Type B pancreatic cell (in vitro differentiated cells): ENCODE measurements around the gene NCKIPSD. TPM values are rescaled to one million over a fixed set of nuclear protein-coding genes. Genes with fewer than 3 reads are reported as not detected.

ENCODE experiments used
- DNase-seq: peaks from one replicate; pipeline ENCODE4 v3.0.0; 2021; ENCODE audit warnings: mixed read lengths; ENCODE audit not compliant: unreplicated experiment; ENCODE audit errors: extremely low spot score
- H3K27ac Mint-ChIP-seq: 2 replicates; pipeline ENCODE4 v1.8.0; 2021; ENCODE audit warnings: mild to moderate bottlenecking, mixed read lengths
- H3K27me3 Mint-ChIP-seq: 2 replicates; pipeline ENCODE4 v1.8.0; 2021; ENCODE audit warnings: mixed read lengths
- H3K36me3 Mint-ChIP-seq: 2 replicates; pipeline ENCODE4 v1.8.0; 2021; ENCODE audit warnings: mixed read lengths
- H3K4me1 Mint-ChIP-seq: one replicate; pipeline ENCODE4 v1.8.0; 2021; ENCODE audit warnings: mixed read lengths; ENCODE audit not compliant: unreplicated experiment
- H3K4me3 Mint-ChIP-seq: 2 replicates; pipeline ENCODE4 v1.8.0; 2021; ENCODE audit warnings: mild to moderate bottlenecking, mixed read lengths
- H3K9me3 Mint-ChIP-seq: 2 replicates; pipeline ENCODE4 v1.8.0; 2021; ENCODE audit warnings: mixed read lengths
- CTCF ChIP-seq: fragments of 200-600 bp; sonication (generic); conservative IDR thresholded peaks from 2 replicates; pipeline ENCODE4 v1.5.0; 2021; ENCODE audit warnings: antibody characterized with exemption, mild to moderate bottlenecking
- total RNA-seq: library from RNA; stranded (reverse); gene quantifications from 2 replicates; pipeline ENCODE4 v1.2.1, GENCODE V29; 2021; ENCODE audit warnings: low replicate concordance

The NCKIPSD gene
- total RNA-seq, 1 donor from 2014 or later: 22.1 TPM

GRCh38 chr3:48679411-48680391 lies 6.0 kb downstream of the NCKIPSD start:
- no peaks in the 10 kb centered on the region for H3K27me3 Mint-ChIP-seq
- no peak for TF ChIP-seq CTCF
- H3K4me3 Mint-ChIP-seq: no peak overlapping the region
- H3K27ac Mint-ChIP-seq: no peak overlapping the region
- peaks cover 15% of the 10 kb centered on the region for H3K4me1 Mint-ChIP-seq
- no peak for DNase-seq
- H3K9me3 Mint-ChIP-seq: no peaks in the 10 kb centered on the region
- peaks cover 19% of the 10 kb centered on the region for H3K36me3 Mint-ChIP-seq

GRCh38 chr3:48678566-48679380 lies 6.9 kb downstream of the NCKIPSD start:
- Mint-ChIP-seq H3K27ac (no peak overlapping the region), H3K4me3 (no peak overlapping the region), H3K9me3 (no peaks in the 10 kb centered on the region), H3K36me3 (peaks cover 19% of the 10 kb centered on the region), H3K4me1 (peaks cover 8% of the 10 kb centered on the region), H3K27me3 (no peaks in the 10 kb centered on the region)
- no peak for DNase-seq
- no peak for TF ChIP-seq CTCF

- Mint-ChIP-seq H3K27ac (no peak overlapping the region), H3K36me3 (peaks cover 19% of the 10 kb centered on the region)
- DNase-seq: no peak
Observed at GRCh38 chr3:48678056-48678455, 7.7 kb downstream of the NCKIPSD start.

GRCh38 chr3:48674505-48674904 lies 11.2 kb downstream of the NCKIPSD start:
- no peaks in the 10 kb centered on the region for H3K27me3 Mint-ChIP-seq
- DNase-seq: no peak
- no peaks in the 10 kb centered on the region for H3K4me1 Mint-ChIP-seq
- no peak overlapping the region for H3K27ac Mint-ChIP-seq
- no peak overlapping the region for H3K4me3 Mint-ChIP-seq
- TF ChIP-seq CTCF: no peak
- no peaks in the 10 kb centered on the region for H3K9me3 Mint-ChIP-seq
- peaks cover 19% of the 10 kb centered on the region for H3K36me3 Mint-ChIP-seq

More at GRCh38 chr3:48678056-48678455, 7.7 kb downstream of the NCKIPSD start:
- Mint-ChIP-seq H3K4me1 (peaks cover under 1% of the 10 kb centered on the region), H3K9me3 (no peaks in the 10 kb centered on the region), H3K27me3 (no peaks in the 10 kb centered on the region), H3K4me3 (no peak overlapping the region)
- no peak for TF ChIP-seq CTCF

- no peak for TF ChIP-seq CTCF
- no peak overlapping the region for H3K27ac Mint-ChIP-seq
- no peak overlapping the region for H3K4me3 Mint-ChIP-seq
- DNase-seq: no peak
- H3K27me3 Mint-ChIP-seq: no peaks in the 10 kb centered on the region
- no peaks in the 10 kb centered on the region for H3K4me1 Mint-ChIP-seq
- H3K36me3 Mint-ChIP-seq: peaks cover 14% of the 10 kb centered on the region
- no peaks in the 10 kb centered on the region for H3K9me3 Mint-ChIP-seq
Observed at GRCh38 chr3:48672522-48672921, 13.2 kb downstream of the NCKIPSD start.
